Fibroblast of pulmonary artery (primary cell): Measurements from ENCODE around the gene SOST.
A peak's percentile ranks its signal among the peaks of the same experiment; 100 is the strongest.

Source experiments
- DNase-seq: peaks from one replicate; pipeline ENCODE4 v3.0.0-alpha.2; 2010; ENCODE audit warnings: low read depth
- H3K4me3 ChIP-seq: replicated peaks from 2 replicates; pipeline ENCODE4 v1.5.1; 2011; ENCODE audit warnings: low read depth, mild to moderate bottlenecking, control low read depth, low read length, moderate library complexity
- TF ChIP-seq, protein P1 (sequence below): IDR thresholded peaks from 2 replicates; pipeline ENCODE4 v1.5.1; 2011; ENCODE audit warnings: mild to moderate bottlenecking, control low read depth, low read length, inconsistent platforms; ENCODE audit errors: missing control alignments

The SOST gene

DNA sequence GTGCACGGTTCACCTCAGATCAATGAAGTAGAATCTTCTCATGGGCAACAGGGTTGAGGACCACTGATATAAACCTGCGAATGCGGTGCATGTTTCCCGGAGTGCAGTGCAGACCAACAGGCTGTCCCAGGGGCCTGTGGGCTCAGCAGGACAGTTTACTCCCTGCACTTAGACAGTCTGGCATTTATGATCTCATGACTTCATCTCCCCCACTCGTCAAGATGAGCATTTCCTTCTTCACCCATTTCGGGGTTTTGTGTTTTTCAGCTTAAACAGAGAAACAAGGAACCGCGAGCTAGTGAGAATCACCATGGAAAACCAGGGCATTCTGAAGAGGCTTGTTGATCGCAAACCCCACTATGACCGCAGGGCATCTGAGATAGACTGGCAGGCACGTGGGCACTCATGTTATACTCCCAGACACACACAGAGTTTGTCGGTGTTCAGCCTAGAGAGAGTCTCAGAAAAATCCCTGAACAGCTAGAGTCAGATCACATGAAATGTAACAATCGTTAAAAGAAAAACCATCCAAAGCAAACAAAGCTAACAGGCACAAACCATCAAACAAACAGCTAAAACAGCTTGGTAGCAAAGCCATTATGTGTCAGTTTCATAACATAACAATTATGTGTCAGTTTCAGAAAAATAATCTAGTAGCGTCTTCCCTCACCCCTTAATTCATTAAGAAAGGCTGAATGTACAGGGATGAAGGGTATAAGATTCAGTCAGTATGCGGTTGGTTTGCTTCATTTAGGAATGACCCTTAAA lies 24.5 kb upstream of the SOST start:
- TF ChIP-seq, protein P1, sequence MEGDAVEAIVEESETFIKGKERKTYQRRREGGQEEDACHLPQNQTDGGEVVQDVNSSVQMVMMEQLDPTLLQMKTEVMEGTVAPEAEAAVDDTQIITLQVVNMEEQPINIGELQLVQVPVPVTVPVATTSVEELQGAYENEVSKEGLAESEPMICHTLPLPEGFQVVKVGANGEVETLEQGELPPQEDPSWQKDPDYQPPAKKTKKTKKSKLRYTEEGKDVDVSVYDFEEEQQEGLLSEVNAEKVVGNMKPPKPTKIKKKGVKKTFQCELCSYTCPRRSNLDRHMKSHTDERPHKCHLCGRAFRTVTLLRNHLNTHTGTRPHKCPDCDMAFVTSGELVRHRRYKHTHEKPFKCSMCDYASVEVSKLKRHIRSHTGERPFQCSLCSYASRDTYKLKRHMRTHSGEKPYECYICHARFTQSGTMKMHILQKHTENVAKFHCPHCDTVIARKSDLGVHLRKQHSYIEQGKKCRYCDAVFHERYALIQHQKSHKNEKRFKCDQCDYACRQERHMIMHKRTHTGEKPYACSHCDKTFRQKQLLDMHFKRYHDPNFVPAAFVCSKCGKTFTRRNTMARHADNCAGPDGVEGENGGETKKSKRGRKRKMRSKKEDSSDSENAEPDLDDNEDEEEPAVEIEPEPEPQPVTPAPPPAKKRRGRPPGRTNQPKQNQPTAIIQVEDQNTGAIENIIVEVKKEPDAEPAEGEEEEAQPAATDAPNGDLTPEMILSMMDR, result no peak
- no peak overlapping the region for H3K4me3 ChIP-seq
- DNase-seq, result no peak

DNA sequence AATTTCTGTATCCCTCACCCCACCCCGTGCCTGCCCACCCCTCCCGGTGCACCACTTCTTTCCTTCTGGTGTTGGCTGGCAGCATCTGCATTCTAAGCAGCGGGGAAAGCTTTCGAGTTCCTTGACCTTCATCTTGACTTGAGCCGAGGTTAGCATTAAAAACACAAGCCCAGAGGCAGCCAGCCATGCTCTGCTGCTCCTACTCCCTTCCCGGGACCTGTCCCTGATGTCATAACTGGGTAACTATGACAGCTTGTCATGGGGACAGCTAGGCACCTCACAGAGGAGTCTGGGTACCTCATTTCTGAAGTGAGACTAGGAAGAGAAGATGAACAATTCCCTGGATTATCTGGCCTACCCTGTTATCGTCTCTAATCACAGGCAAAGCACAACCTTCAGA lies 21.5 kb upstream of the SOST start, which contains the start of gene CFAP97D1:
Gene CFAP97D1, plus strand, starts transcription at position 301 of the 400 bp plus-strand sequence. Its CDS starts 28 bp downstream, at position 329.
- DNase-seq, result no peak
- H3K4me3 ChIP-seq, result peak within 1 kb of the TSS; percentile 83
- TF ChIP-seq, protein P1, result no peak

DNA sequence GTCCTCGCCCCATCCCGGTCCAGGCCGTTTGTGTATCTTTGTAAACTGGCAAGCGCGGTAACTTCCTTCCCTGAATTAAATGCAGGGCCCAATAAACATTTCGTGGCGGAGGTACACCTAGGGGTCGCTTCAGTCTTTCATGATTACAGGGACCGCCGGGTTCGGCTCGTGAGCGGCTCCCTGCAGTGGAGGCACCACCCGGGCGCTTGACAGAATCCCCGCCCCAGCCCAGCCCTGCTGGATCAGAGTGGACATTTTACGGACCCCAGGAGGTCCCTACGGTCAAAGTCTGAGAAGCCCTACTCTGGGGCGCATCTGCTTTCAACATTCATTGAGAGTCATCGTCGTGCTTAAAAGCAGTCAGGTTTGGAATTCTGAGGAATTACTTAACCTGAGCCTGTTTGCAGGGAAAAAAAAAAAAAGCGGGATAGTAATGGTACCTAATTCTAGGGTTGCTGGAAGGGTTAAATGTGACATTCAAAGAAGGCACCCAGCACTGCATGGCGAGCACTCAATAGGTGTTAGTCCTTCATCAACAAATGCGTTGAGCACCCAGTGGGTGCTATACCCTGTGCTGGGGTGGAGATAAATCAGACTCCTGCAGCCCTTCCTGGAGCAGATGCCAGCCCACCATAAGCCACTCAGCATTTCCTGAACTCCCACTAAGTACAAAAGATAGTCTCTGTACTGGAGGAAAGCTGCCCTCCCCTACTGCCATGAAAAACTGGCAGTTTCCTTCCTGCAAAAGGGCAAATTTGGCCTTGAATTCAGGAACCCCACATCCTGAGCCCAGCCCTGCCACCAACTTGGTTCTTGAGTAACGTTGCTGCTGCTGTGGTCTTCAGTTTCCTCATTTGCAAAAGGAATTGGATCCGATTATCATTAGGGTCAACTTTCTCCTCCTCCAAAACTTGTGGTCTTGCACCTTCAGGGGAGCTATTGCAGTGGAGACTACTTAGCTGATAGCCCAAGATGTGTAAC lies 20.8 kb upstream of the SOST start:
- peak; percentile 34 for DNase-seq
- TF ChIP-seq, protein P1, result peak; percentile 19
- H3K4me3 ChIP-seq, result peak overlapping the region; percentile 83

DNA sequence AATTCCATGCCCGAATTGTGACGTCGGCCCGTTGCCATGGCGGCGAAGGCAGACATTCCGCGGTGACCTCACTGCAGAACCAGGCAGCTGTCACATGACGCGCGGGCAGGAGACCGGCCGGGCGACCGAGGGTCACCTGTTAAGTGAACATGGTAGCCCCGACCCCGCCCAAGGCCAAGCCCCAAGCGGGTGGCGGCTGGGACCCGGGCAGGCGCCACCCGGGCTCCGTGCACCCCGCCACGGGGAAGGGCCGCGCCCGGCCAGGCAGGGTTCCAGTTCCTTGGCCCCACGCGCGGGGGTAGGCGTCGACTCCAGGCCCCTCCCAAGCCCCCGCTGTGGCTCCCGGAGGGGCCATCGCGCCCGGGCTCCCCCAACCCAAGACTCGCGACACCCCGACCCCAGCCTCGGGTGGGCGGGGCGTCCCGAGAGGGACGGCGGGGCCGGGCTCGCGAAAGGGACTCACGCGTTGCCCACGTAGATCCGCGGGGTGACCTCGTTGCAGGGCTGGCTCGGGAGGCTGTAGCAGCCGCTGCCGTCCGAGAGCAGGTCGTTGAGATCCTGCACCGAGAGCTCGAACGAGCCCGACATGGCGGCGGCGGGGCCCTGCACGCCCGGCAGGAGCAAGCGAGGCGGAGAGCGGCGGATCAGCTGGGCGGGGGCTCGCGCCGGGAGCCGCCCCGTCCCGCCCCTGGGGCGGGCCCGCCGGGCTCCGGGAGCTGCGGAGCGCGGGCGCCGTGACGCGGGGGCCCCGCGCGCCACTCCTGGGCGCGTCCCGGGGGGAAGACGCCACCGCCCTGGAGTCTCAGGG lies 19.9 kb upstream of the SOST start, which contains the start of gene DUSP3:
Gene DUSP3, minus strand, starts transcription at position 641 of the 808 bp plus-strand sequence. Its CDS starts 53 bp downstream, at position 588.
- peak; percentile 94 for DNase-seq

DNA sequence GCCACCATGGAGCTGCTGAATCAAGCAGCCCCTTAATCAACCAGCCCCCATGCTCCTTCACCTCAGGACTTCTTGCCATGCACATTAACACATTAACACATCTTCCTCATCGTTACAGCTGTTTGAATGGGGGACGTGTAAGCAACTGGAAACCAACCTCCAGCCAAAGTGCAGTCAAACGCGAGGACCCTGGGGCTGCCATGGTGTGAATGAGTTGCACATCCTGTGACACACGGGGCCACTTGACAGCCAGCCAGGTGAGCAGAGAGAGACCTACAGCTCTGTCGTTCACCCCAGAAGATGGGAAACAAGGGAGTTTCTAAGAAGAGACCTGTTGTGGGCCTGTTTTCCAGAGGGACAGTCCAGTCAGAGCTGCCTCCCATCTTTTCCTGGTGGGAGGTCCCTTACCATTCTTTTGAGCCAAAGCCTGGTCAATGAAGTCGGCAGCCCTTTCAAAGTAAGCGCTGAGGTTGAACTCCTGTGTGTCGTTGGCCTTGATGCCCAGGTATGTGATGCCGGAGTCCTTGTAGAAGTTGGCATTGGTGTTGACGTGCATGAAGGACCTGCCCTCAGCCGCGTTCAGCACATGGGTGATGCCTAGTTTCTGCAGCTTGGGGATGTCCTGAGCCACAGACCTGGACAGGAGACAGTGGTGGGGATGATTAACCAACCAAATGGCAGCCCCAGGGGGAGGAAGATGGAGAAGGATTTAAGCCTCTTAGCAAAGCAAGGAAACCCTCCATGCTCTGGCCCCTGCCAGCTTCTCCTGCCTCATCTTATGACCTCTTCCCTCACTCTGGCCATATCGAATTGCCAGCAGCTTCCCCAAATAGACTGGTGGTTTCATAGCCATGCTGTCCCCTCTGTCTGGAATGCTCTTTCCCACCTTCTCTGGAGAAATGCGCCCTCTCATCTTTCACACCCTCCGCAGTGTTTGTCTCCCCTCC lies 16.0 kb upstream of the SOST start:
- TF ChIP-seq, protein P1, result no peak
- DNase-seq, result no peak
- H3K4me3 ChIP-seq, result no peak overlapping the region

More for the DNA sequence above, 19.9 kb upstream of the SOST start, which contains the start of gene DUSP3:
- H3K4me3 ChIP-seq, result peak within 1 kb of the TSS; percentile 83
- TF ChIP-seq, protein P1, result no peak
